Gastroesophageal sphincter (tissue), 4 donors: ENCODE results near the gene CYFIP1. TPM values are rescaled to one million over a fixed set of nuclear protein-coding genes. Genes with fewer than 3 reads are reported as not detected.

Experiments
- ATAC-seq: fragments of 150-250 bp; one replicate; pipeline ENCODE4 v1.9.1; 2016; ENCODE audit warnings: mild to moderate bottlenecking, moderate library complexity
- H3K27ac ChIP-seq, 4 donors: fragments of 200-600 bp; sonication (generic) in 3 of 4; 1 replicate in 3 of 4; 2 replicates in 1 of 4; pipeline ENCODE4 v1.5.1; 2016 to 2019
- H3K27me3 ChIP-seq: fragments of 200-600 bp; sonication (generic); one replicate; pipeline ENCODE4 v1.5.1; 2019
- H3K36me3 ChIP-seq, 2 donors: fragments of 200-600 bp; sonication (generic); one replicate each; pipeline ENCODE4 v1.5.1; 2019; ENCODE audit warnings: control low read depth in 1 of 2
- H3K4me1 ChIP-seq, 3 donors: fragments of 200-600 bp; sonication (generic); 1 replicate in 2 of 3; 2 replicates in 1 of 3; pipeline ENCODE4 v1.5.1; 2016 to 2019; ENCODE audit warnings: control low read depth in 2 of 3
- H3K4me3 ChIP-seq, 2 donors: fragments of 200-600 bp; sonication (generic); one replicate each; pipeline ENCODE4 v1.5.1; 2019; ENCODE audit warnings: mild to moderate bottlenecking in 1 of 2, moderate library complexity in 1 of 2
- H3K9me3 ChIP-seq, 3 donors: fragments of 200-600 bp; sonication (generic); one replicate each; pipeline ENCODE4 v1.5.1; 2017 to 2019; ENCODE audit warnings: control low read depth in 2 of 3
- EP300 ChIP-seq: sonication (generic); formaldehyde crosslinking; IDR thresholded peaks from one replicate; pipeline ENCODE4 v1.6.1; 2017; ENCODE audit warnings: antibody characterized with exemption, mild to moderate bottlenecking
- POLR2A ChIP-seq, 2 donors: fragments of 450-650 bp; IDR thresholded peaks; one replicate each; pipeline ENCODE4 v1.6.1; 2017; ENCODE audit warnings: antibody characterized with exemption in 2 of 2, mild to moderate bottlenecking in 2 of 2, moderate library complexity in 1 of 2
- POLR2AphosphoS5 ChIP-seq: sonication (generic); formaldehyde crosslinking; IDR thresholded peaks from one replicate; pipeline ENCODE4 v1.6.1; 2017; ENCODE audit warnings: antibody characterized with exemption
- WGBS, 2 donors: methylation state at CpG; one replicate each; pipeline ENCODE4 v1.1.5; 2018; ENCODE audit warnings: low coverage in 1 of 2; 5-methylcytosine and 5-hydroxymethylcytosine counted together
- total RNA-seq, 4 donors: library from RNA; depleted of rRNA; stranded (reverse); fragments of >200 nt; gene quantifications; one replicate each; pipeline ENCODE4 v1.1.0, GENCODE V29; 2016
- TF ChIP-seq, protein P1 (sequence below), 4 experiments: fragments of 200-600 bp in 2 of 4; fragments of 450-650 bp in 2 of 4; sonication (generic) in 1 of 4; IDR thresholded peaks; one replicate each; pipeline ENCODE4 v1.5.1; 2017 to 2019; ENCODE audit warnings: antibody characterized with exemption in 4 of 4, mild to moderate bottlenecking in 2 of 4, moderate library complexity in 2 of 4

Gene CYFIP1
- total RNA-seq, 4 donors from 2014 or later = 82.3 to 116 (median 101) TPM

DNA sequence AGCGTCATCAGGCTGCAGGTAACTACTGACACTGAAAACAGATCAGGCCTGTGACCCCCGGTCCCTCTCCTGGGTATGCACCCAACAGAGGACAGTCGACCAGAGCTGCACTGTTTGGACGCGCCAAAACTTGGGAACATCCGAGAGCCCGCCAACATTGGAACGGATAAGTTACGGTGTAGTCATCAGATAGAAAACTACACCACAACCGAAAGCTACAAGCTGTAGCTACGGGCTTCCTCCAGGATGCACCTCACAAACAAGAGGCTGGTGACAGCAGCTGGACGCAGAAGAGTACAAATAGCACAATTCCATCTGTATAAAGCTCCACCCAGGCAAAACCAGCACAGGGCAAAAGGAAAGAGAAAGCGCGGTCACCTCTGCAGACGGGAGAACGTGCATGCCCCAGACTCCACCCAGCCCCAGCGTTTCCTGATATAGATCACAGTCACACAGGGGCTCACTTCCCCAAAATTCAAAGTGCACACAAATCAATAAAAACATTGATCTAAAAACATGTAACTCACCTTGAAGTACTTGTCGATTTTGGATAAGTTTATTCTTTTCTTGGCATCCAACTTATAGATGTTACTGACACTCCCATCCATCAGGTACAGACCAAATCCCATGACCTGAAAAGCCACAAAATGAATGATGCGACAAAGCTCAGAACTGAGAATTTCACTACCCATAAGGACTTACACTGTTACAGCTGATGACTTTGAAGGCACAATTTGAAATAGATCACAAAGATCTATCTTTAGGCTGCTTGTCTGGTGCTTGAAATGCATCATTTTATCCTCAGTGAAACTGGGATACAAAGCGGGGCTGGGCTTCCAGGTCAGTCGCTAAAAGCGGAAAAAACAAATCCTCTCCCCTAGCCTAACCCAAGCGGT is 43.3 kb downstream of the CYFIP1 start:
- H3K27me3 ChIP-seq = no peaks in the 10 kb centered on the region
- peaks cover 0 to 4% (median 0%) of the 10 kb centered on the region in 3 donors for H3K4me1 ChIP-seq
- no peak overlapping the region for H3K27ac ChIP-seq
- TF ChIP-seq, protein P1, sequence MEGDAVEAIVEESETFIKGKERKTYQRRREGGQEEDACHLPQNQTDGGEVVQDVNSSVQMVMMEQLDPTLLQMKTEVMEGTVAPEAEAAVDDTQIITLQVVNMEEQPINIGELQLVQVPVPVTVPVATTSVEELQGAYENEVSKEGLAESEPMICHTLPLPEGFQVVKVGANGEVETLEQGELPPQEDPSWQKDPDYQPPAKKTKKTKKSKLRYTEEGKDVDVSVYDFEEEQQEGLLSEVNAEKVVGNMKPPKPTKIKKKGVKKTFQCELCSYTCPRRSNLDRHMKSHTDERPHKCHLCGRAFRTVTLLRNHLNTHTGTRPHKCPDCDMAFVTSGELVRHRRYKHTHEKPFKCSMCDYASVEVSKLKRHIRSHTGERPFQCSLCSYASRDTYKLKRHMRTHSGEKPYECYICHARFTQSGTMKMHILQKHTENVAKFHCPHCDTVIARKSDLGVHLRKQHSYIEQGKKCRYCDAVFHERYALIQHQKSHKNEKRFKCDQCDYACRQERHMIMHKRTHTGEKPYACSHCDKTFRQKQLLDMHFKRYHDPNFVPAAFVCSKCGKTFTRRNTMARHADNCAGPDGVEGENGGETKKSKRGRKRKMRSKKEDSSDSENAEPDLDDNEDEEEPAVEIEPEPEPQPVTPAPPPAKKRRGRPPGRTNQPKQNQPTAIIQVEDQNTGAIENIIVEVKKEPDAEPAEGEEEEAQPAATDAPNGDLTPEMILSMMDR (IDR thresholded peaks at IDR 0.05) = no peak
- TF ChIP-seq POLR2AphosphoS5 (no peak), POLR2A (IDR thresholded peaks at IDR 0.05) (no peak), EP300 (no peak)
- H3K36me3 ChIP-seq = peaks cover 0 to 93% of the 10 kb centered on the region in 2 donors
- H3K9me3 ChIP-seq = no peaks in the 10 kb centered on the region
- ATAC-seq = no peak
- WGBS, 2 donors = 90 to 94% methylated on average over 7 to 13 of the region's 23 CpGs
- no peak overlapping the region for H3K4me3 ChIP-seq

DNA sequence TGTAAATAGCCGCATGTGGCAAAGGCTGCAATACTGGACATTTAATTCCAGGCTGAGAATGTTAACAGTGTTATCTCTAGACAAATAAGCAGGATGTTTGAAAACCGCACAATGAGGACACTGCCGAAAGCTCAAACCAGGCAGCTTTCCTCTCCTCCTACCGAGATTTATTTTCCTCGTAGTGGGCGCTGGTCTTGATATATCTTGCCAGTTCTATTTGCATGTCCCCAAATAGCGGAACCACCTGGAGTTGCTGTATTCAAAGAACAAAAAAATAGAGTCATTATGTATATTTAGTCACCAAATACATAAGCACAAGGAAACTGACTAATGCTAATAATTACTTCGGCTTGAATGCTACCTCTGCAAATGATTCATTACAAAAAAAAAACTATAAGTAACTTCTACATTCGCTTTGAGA is 46.5 kb downstream of the CYFIP1 start:
- no peak overlapping the region for H3K4me3 ChIP-seq
- no peak for TF ChIP-seq POLR2AphosphoS5
- no peak for TF ChIP-seq EP300
- TF ChIP-seq, protein P1 (IDR thresholded peaks at IDR 0.05) = no peak
- no peak for TF ChIP-seq POLR2A (IDR thresholded peaks at IDR 0.05)
- no peaks in the 10 kb centered on the region for H3K9me3 ChIP-seq
- peaks cover 0 to 82% of the 10 kb centered on the region in 2 donors for H3K36me3 ChIP-seq
- WGBS, 2 donors = 88 to 93% methylated on average over 9 of the region's 9 CpGs
- H3K27me3 ChIP-seq = no peaks in the 10 kb centered on the region
- H3K4me1 ChIP-seq = peaks cover 0 to 8% (median 0%) of the 10 kb centered on the region in 3 donors
- H3K27ac ChIP-seq = no peak overlapping the region
- ATAC-seq = no peak

GRCh38 chr15:22931784-22932536 is 48.2 kb downstream of the CYFIP1 start:
- ATAC-seq = no peak
- Histone ChIP-seq H3K36me3 (peaks cover 0 to 82% of the 10 kb centered on the region in 2 donors), H3K9me3 (no peaks in the 10 kb centered on the region), H3K4me1 (peaks cover 0 to 8% (median 0%) of the 10 kb centered on the region in 3 donors), H3K4me3 (no peak overlapping the region), H3K27me3 (no peaks in the 10 kb centered on the region), H3K27ac (no peak overlapping the region)
- 83 to 91% methylated on average over 5 to 21 of the region's 28 CpGs for WGBS, 2 donors
- TF ChIP-seq POLR2AphosphoS5 = no peak
- TF ChIP-seq, protein P1 (IDR thresholded peaks at IDR 0.05) = no peak

DNA sequence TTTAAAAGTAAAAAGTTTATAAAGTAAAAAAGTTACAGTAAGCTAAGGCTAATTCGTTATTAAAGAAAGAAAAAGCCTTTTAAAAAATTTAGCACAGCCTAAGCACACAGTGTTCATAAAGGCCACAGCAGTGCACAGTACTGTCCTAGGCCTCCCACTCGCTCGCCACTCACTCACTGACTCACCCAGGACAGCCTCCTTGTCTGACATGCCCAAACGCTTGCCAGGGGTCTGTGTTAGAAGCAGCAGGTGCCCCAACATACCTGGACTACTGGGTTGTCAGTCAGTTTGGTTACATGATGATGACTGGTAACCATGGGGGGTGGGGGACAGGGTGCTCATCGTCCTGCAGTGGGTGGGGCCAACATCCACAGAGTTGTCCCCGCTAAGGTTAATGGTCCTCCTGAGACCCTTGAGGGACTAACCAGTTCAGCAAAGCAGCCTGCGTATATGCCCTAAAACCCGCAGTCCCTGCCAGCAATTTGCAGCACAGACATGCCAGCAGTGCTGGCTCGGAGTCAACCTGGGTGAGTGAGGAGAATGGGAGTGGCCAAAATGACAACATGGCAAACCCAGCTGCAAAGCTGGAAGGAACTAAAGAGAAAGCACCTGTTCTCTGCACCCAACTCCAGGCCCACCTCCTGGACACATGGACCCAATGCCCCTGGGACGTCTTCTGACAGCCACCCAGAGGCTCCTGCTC is 49.2 kb downstream of the CYFIP1 start:
- ATAC-seq = peak; percentile 43
- peak overlapping the region in 1 of 4 donors; percentile 45 for H3K27ac ChIP-seq
- peaks cover 0 to 75% of the 10 kb centered on the region in 2 donors for H3K36me3 ChIP-seq
- no peaks in the 10 kb centered on the region for H3K9me3 ChIP-seq
- 57 to 64% methylated on average over 5 to 6 of the region's 10 CpGs for WGBS, 2 donors
- TF ChIP-seq POLR2AphosphoS5 = peak; percentile 48
- no peak for TF ChIP-seq POLR2A (IDR thresholded peaks at IDR 0.05)
- no peak overlapping the region for H3K4me3 ChIP-seq
- peaks cover 0 to 8% (median 0%) of the 10 kb centered on the region in 3 donors for H3K4me1 ChIP-seq
- H3K27me3 ChIP-seq = no peaks in the 10 kb centered on the region

DNA sequence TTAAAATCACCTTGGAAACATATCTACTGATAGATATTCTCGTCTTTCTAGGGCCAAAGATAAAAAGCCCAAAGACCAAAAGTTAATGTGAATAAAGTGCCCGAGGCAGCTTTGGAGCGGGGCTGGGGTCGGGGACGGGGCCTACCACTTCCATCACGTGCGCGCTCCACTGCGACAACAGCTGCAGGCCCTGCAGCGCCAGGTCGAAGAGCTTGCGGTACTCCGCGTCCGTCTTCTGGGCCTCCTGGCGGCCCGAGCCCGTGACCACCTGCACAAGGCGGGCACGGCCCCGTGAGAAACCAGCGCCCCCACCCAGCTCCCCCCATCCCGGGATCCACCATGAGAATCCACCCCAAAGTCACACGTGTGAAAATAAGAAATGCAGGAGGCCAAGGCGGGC is 52.4 kb downstream of the CYFIP1 start:
- no peaks in the 10 kb centered on the region for H3K9me3 ChIP-seq
- no peaks in the 10 kb centered on the region for H3K27me3 ChIP-seq
- no peak overlapping the region for H3K27ac ChIP-seq
- H3K4me1 ChIP-seq = peaks cover 0 to 8% (median 0%) of the 10 kb centered on the region in 3 donors
- no peak overlapping the region for H3K4me3 ChIP-seq
- 67 to 94% methylated on average over 1 to 18 of the region's 25 CpGs for WGBS, 2 donors
- H3K36me3 ChIP-seq = peaks cover 0 to 80% of the 10 kb centered on the region in 2 donors
- no peak for ATAC-seq
- no peak for TF ChIP-seq POLR2A (IDR thresholded peaks at IDR 0.05)
- TF ChIP-seq EP300 = no peak
- TF ChIP-seq, protein P1 (IDR thresholded peaks at IDR 0.05) = no peak
- no peak for TF ChIP-seq POLR2AphosphoS5
